ENCODE data around the gene LYAR.

- TF ChIP-seq POLR2A (IDR thresholded peaks at IDR 0.05) (no peak), EP300 (IDR thresholded peaks at IDR 0.05) (no peak)
- TF ChIP-seq, protein P1, sequence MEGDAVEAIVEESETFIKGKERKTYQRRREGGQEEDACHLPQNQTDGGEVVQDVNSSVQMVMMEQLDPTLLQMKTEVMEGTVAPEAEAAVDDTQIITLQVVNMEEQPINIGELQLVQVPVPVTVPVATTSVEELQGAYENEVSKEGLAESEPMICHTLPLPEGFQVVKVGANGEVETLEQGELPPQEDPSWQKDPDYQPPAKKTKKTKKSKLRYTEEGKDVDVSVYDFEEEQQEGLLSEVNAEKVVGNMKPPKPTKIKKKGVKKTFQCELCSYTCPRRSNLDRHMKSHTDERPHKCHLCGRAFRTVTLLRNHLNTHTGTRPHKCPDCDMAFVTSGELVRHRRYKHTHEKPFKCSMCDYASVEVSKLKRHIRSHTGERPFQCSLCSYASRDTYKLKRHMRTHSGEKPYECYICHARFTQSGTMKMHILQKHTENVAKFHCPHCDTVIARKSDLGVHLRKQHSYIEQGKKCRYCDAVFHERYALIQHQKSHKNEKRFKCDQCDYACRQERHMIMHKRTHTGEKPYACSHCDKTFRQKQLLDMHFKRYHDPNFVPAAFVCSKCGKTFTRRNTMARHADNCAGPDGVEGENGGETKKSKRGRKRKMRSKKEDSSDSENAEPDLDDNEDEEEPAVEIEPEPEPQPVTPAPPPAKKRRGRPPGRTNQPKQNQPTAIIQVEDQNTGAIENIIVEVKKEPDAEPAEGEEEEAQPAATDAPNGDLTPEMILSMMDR (IDR thresholded peaks at IDR 0.05) = no peak
Observed at GRCh38 chr4:4247696-4248028, 42.3 kb downstream of the LYAR start.

All from tibial nerve (tissue), 4 donors.